KOPT-K1 (cell line): ENCODE data around the gene MEIOSIN.

ENCODE experiments used
- H3K27ac ChIP-seq: fragments of 200-600 bp; sonication (generic); 2 replicates; pipeline ENCODE4 v1.5.1; 2016; ENCODE audit warnings: antibody characterized with exemption, mild to moderate bottlenecking, low read depth, low read length; ENCODE audit not compliant: poor library complexity, severe bottlenecking
- H3K36me3 ChIP-seq: fragments of 200-600 bp; sonication (generic); 2 replicates; pipeline ENCODE4 v1.5.1; 2017; ENCODE audit warnings: antibody characterized with exemption, mild to moderate bottlenecking, low read length, moderate library complexity; ENCODE audit not compliant: insufficient read depth
- H3K9me3 ChIP-seq: fragments of 200-600 bp; sonication (generic); 2 replicates; pipeline ENCODE4 v1.5.1; 2017; ENCODE audit warnings: antibody characterized with exemption, low read length, mild to moderate bottlenecking; ENCODE audit not compliant: insufficient read depth, poor library complexity, severe bottlenecking

The MEIOSIN gene

GRCh38 chr19:45779231-45780145 is 46.2 kb downstream of the MEIOSIN start:
- Histone ChIP-seq H3K27ac (no peak overlapping the region), H3K36me3 (peaks cover 6% of the 10 kb centered on the region; the same call in 1 of the 2 replicates), H3K9me3 (no peaks in the 10 kb centered on the region)

GRCh38 chr19:45780146-45780447 is 46.9 kb downstream of the MEIOSIN start:
- Histone ChIP-seq H3K27ac (no peak overlapping the region), H3K36me3 (peaks cover 6% of the 10 kb centered on the region; the same call in 1 of the 2 replicates)

GRCh38 chr19:45780448-45781213 is 47.4 kb downstream of the MEIOSIN start:
- peaks cover 11% of the 10 kb centered on the region; the same call in 1 of the 2 replicates for H3K36me3 ChIP-seq
- no peaks in the 10 kb centered on the region for H3K9me3 ChIP-seq
- H3K27ac ChIP-seq = no peak overlapping the region

More at GRCh38 chr19:45780146-45780447, 46.9 kb downstream of the MEIOSIN start:
- no peaks in the 10 kb centered on the region for H3K9me3 ChIP-seq

GRCh38 chr19:45781214-45782161 is 48.2 kb downstream of the MEIOSIN start:
- Histone ChIP-seq H3K9me3 (no peaks in the 10 kb centered on the region), H3K27ac (no peak overlapping the region), H3K36me3 (peaks cover 20% of the 10 kb centered on the region; the same call in 1 of the 2 replicates)

GRCh38 chr19:45782162-45782691 is 49.0 kb downstream of the MEIOSIN start, which contains the start of gene DMPK:
Gene DMPK, minus strand, starts transcription at chr19:45782490. Its CDS starts 138 bp downstream, at chr19:45782352.
- Histone ChIP-seq H3K36me3 (peaks cover 24% of the 10 kb centered on the region; the same call in 1 of the 2 replicates), H3K9me3 (no peaks in the 10 kb centered on the region), H3K27ac (no peak within 1 kb of the TSS)

- Histone ChIP-seq H3K9me3 (no peaks in the 10 kb centered on the region), H3K36me3 (peaks cover 27% of the 10 kb centered on the region), H3K27ac (no peak overlapping the region)
Observed at GRCh38 chr19:45782820-45783785, 49.9 kb downstream of the MEIOSIN start.

GRCh38 chr19:45784096-45784495 is 50.9 kb downstream of the MEIOSIN start:
- no peaks in the 10 kb centered on the region for H3K9me3 ChIP-seq
- peaks cover 37% of the 10 kb centered on the region for H3K36me3 ChIP-seq
- no peak overlapping the region for H3K27ac ChIP-seq

- H3K36me3 ChIP-seq = peaks cover 46% of the 10 kb centered on the region
- no peaks in the 10 kb centered on the region for H3K9me3 ChIP-seq
- H3K27ac ChIP-seq = no peak overlapping the region
Observed at GRCh38 chr19:45785097-45785496, 51.9 kb downstream of the MEIOSIN start.

GRCh38 chr19:45785781-45786532 is 52.7 kb downstream of the MEIOSIN start:
- no peaks in the 10 kb centered on the region for H3K9me3 ChIP-seq
- H3K36me3 ChIP-seq = peaks cover 54% of the 10 kb centered on the region
- no peak overlapping the region for H3K27ac ChIP-seq

GRCh38 chr19:45786533-45786894 is 53.3 kb downstream of the MEIOSIN start:
- Histone ChIP-seq H3K27ac (no peak overlapping the region), H3K36me3 (peaks cover 54% of the 10 kb centered on the region), H3K9me3 (no peaks in the 10 kb centered on the region)

- Histone ChIP-seq H3K9me3 (no peaks in the 10 kb centered on the region), H3K27ac (no peak overlapping the region), H3K36me3 (peaks cover 54% of the 10 kb centered on the region)
Observed at GRCh38 chr19:45789035-45789786, 56.0 kb downstream of the MEIOSIN start.

- peaks cover 45% of the 10 kb centered on the region for H3K36me3 ChIP-seq
- H3K9me3 ChIP-seq = no peaks in the 10 kb centered on the region
- no peak overlapping the region for H3K27ac ChIP-seq
Observed at GRCh38 chr19:45790942-45791341, 57.7 kb downstream of the MEIOSIN start.
